Transverse colon (tissue), 4 donors: ENCODE results near the gene LETMD1. TPM values are rescaled to one million over a fixed set of nuclear protein-coding genes. Genes with fewer than 3 reads are reported as not detected.

Experiments used
- DNase-seq: peaks from one replicate; pipeline ENCODE4 v3.0.0-alpha.2; 2019
- H3K27ac ChIP-seq, 4 donors: fragments of 200-600 bp; sonication (generic); 2 replicates each; pipeline ENCODE4 v1.5.1; 2016 to 2018; ENCODE audit warnings: inconsistent platforms in 4 of 4
- H3K27me3 ChIP-seq: fragments of 200-600 bp; sonication (generic); 2 replicates; pipeline ENCODE4 v1.5.1; 2017; ENCODE audit warnings: inconsistent platforms
- H3K36me3 ChIP-seq, 4 donors: fragments of 200-600 bp; sonication (generic); 2 replicates each; pipeline ENCODE4 v1.5.1; 2017 to 2019; ENCODE audit warnings: inconsistent platforms in 4 of 4
- H3K4me1 ChIP-seq, 4 donors: fragments of 200-600 bp; sonication (generic); 2 replicates each; pipeline ENCODE4 v1.5.1; 2017 to 2020; ENCODE audit warnings: inconsistent platforms in 4 of 4
- H3K4me3 ChIP-seq, 4 donors: fragments of 200-600 bp; sonication (generic); 1 replicate in 1 of 4; 2 replicates in 3 of 4; pipeline versions ENCODE4 v1.5.1 to v1.6.1; 2017 to 2019; ENCODE audit warnings: inconsistent platforms in 4 of 4
- H3K9me3 ChIP-seq, 2 donors: fragments of 200-600 bp; sonication (generic); 2 replicates each; pipeline ENCODE4 v1.5.1; 2017 to 2019; ENCODE audit warnings: inconsistent platforms in 2 of 2
- CTCF ChIP-seq, 5 experiments: fragments of 200-600 bp in 3 of 5; fragments of 450-650 bp in 2 of 5; sonication (generic) in 3 of 5; IDR thresholded peaks; 1 replicate in 2 of 5; 2 replicates in 3 of 5; pipeline ENCODE4 v1.5.1; 2016 to 2017; ENCODE audit warnings: antibody characterized with exemption in 5 of 5, inconsistent platforms in 3 of 5, mild to moderate bottlenecking in 2 of 5, moderate library complexity in 1 of 5
- EP300 ChIP-seq: sonication (generic); formaldehyde crosslinking; IDR thresholded peaks from one replicate; pipeline ENCODE4 v1.6.1; 2017; ENCODE audit warnings: antibody characterized with exemption, low read depth
- POLR2A ChIP-seq: fragments of 450-650 bp; IDR thresholded peaks from one replicate; pipeline ENCODE4 v1.6.1; 2016; ENCODE audit warnings: antibody characterized with exemption, mild to moderate bottlenecking, moderate library complexity
- POLR2AphosphoS5 ChIP-seq, 3 donors: sonication (generic); formaldehyde crosslinking; IDR thresholded peaks; one replicate each; pipeline ENCODE4 v1.6.1; 2016; ENCODE audit warnings: antibody characterized with exemption in 3 of 3
- WGBS, 2 donors: methylation state at CpG; one replicate each; pipeline ENCODE4 v1.1.5; 2018; ENCODE audit warnings: low coverage in 1 of 2; 5-methylcytosine and 5-hydroxymethylcytosine counted together
- in situ Hi-C, 4 donors: fragments of 200-750 bp; cut with MboI; loops; one replicate each; pipeline versions ENCODE4 v1.15.0 to v1.15.1; 2017; ENCODE audit warnings: low sequenced_read_pairs in 3 of 4, low pct_ligation_motif_present in 1 of 4, low pct_unique_long_range_greater_than_20kb in 1 of 4
- intact Hi-C: fragments of 100-400 bp; cut with DNase I; formaldehyde crosslinking; loops from one replicate; pipeline ENCODE4 v1.15.1; 2023; ENCODE audit warnings: low total_unique reads
- total RNA-seq, 4 donors: library from RNA; depleted of rRNA; stranded (reverse); fragments of >200 nt; gene quantifications; one replicate each; pipeline ENCODE4 v1.1.0, GENCODE V29; 2016

The LETMD1 gene
- total RNA-seq, 4 donors from 2014 or later = 45.3 to 109 (median 88.9) TPM

DNA sequence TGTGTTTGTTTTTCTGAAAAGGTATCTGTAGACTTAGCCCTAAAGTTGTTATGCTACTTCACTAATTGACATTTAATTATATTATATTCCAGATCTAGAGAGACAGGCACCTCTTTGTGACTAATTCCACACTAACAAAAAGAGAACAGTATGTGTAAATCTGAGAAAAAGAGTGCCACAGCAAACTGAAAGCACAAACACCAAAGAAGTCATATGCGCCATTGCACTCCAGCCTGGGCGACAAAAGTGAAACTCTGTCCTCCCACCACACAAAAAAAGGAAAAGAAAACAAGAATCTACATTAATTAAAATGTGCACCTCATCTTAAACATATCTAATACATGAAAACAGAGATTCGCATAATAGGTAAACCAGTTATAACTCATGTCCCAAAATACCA lies 39.7 kb downstream of the LETMD1 start:
- Histone ChIP-seq H3K9me3 (no peaks in the 10 kb centered on the region), H3K27me3 (no peaks in the 10 kb centered on the region), H3K36me3 (peaks cover 0 to under 1% (median 0%) of the 10 kb centered on the region in 4 donors), H3K4me3 (no peak overlapping the region), H3K27ac (no peak overlapping the region), H3K4me1 (peaks cover 0 to 4% (median 4%) of the 10 kb centered on the region in 4 donors)
- no peak for TF ChIP-seq CTCF (IDR thresholded peaks at IDR 0.05)
- TF ChIP-seq EP300 = no peak
- TF ChIP-seq POLR2A = no peak
- no peak for TF ChIP-seq POLR2AphosphoS5 (IDR thresholded peaks at IDR 0.05)
- no peak for DNase-seq
- intact Hi-C loops (no loop called here), in situ Hi-C loops (no loop called here)
- WGBS, 2 donors = 74 to 89% methylated on average over 3 of the region's 3 CpGs

DNA sequence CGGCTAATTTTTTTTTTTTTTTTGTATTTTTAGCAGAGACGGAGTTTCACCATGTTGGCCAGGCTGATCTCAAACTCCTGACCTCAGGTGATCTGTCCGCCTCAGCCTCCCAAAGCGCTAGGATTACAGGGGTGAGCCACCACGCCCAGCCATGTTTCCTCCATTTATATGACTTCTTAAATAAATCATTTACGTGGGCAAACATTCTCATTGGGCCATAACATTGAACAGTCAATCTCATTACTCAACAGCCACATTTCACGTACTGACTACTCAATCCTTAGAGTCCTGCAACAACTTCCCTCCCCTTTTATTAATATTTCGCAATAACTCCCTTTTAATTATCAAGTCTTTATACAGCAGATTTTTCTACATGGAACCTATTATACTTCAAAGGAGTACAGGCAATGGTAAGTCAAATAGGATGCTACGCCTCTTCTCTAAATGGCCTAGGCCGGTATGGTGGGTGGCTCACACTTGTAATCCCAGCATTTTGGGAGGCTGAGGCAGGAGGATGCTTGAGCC lies 42.6 kb downstream of the LETMD1 start:
- peak; percentile 20 for DNase-seq
- H3K27me3 ChIP-seq = no peaks in the 10 kb centered on the region
- intact Hi-C loops (no loop called here), in situ Hi-C loops (no loop called here)
- no peaks in the 10 kb centered on the region for H3K9me3 ChIP-seq
- 78% methylated on average over 7 to 10 of the region's 10 CpGs for WGBS, 2 donors
- TF ChIP-seq POLR2A (no peak), POLR2AphosphoS5 (IDR thresholded peaks at IDR 0.05) (no peak), EP300 (no peak), CTCF (IDR thresholded peaks at IDR 0.05) (no peak)
- H3K36me3 ChIP-seq = peaks cover 0 to 21% (median 0%) of the 10 kb centered on the region in 4 donors
- peaks cover 0 to 4% (median 0%) of the 10 kb centered on the region in 4 donors for H3K4me1 ChIP-seq
- no peak overlapping the region for H3K27ac ChIP-seq
- no peak overlapping the region for H3K4me3 ChIP-seq

DNA sequence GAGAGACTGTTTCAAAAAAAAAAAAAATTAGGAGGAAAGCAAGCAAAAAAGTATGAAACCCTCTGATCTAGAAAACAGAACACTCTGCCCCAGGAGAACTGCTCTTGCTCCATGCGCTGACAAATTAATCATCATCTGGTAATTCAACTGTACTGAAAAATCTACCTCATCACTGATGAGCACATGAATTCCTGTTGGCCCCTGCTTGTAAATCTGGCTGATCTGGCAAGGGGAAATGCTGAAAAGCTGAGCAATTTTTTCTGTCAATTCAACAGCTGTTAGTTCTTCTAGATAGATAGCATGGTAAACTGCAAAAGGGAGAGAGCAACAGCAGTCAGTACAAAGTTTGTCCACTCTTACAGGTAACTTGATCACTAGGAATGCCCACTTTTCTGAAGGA lies 50.5 kb downstream of the LETMD1 start:
- no peaks in the 10 kb centered on the region for H3K4me1 ChIP-seq
- no peaks in the 10 kb centered on the region for H3K27me3 ChIP-seq
- WGBS, 2 donors = 94 to 100% methylated on average over 1 of the region's 1 CpG
- TF ChIP-seq POLR2A = no peak
- no peak for TF ChIP-seq POLR2AphosphoS5 (IDR thresholded peaks at IDR 0.05)
- TF ChIP-seq CTCF (IDR thresholded peaks at IDR 0.05) = no peak
- no peak for TF ChIP-seq EP300
- intact Hi-C loops = no loop called here
- no peak for DNase-seq
- H3K9me3 ChIP-seq = no peaks in the 10 kb centered on the region
- H3K27ac ChIP-seq = no peak overlapping the region
- peaks cover 0 to 55% (median 26%) of the 10 kb centered on the region in 4 donors for H3K36me3 ChIP-seq
- in situ Hi-C loops = no loop called here
- no peak overlapping the region for H3K4me3 ChIP-seq

- H3K4me1 ChIP-seq = no peaks in the 10 kb centered on the region
- no peak for DNase-seq
- H3K4me3 ChIP-seq = no peak overlapping the region
- H3K9me3 ChIP-seq = no peaks in the 10 kb centered on the region
- intact Hi-C loops (no loop called here), in situ Hi-C loops (no loop called here)
- TF ChIP-seq POLR2A (no peak), CTCF (IDR thresholded peaks at IDR 0.05) (no peak), EP300 (no peak), POLR2AphosphoS5 (IDR thresholded peaks at IDR 0.05) (no peak)
- H3K27ac ChIP-seq = no peak overlapping the region
- peaks cover 0 to 52% (median 26%) of the 10 kb centered on the region in 4 donors for H3K36me3 ChIP-seq
- no peaks in the 10 kb centered on the region for H3K27me3 ChIP-seq
These were observed 55.9 kb downstream of the LETMD1 start for GRCh38 chr12:51103977-51104376.
